ENCODE results near the gene SLC35E3. TPM values are rescaled to one million over a fixed set of nuclear protein-coding genes. Genes with fewer than 3 reads are reported as not detected.
"Not testable (repeated sequence)": the region's sequence is repeated elsewhere in the genome, so short reads cannot be mapped to it uniquely, and the experiment has no call there.

SLC35E3 gene
- total RNA-seq, 4 donors from 2014 or later: 2.8 to 6.9 (median 3.7) TPM

DNA sequence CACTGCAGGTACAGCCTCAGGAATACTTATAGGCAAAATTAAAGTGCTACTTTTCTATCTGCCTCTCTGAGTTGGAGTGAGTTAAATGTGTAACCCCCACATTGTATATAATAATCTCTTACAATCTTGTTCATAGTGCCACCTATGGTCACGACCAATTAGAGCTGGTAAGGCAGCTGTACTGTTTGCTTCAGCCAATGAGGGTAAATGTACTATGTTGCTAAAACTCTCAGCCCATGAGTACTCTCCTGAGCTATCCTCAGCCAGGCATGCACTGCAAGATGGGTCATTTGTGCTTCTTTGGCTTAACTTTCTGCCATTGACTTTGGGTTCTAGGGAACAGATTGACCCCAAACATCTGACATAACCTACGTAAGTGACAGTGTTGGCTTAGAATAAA lies 47.0 kb downstream of the SLC35E3 start:
- DNase-seq (ENCODE audit: low spot score): no peak
- ATAC-seq (ENCODE audit: low FRiP score): no peak
- TF ChIP-seq, protein P1, sequence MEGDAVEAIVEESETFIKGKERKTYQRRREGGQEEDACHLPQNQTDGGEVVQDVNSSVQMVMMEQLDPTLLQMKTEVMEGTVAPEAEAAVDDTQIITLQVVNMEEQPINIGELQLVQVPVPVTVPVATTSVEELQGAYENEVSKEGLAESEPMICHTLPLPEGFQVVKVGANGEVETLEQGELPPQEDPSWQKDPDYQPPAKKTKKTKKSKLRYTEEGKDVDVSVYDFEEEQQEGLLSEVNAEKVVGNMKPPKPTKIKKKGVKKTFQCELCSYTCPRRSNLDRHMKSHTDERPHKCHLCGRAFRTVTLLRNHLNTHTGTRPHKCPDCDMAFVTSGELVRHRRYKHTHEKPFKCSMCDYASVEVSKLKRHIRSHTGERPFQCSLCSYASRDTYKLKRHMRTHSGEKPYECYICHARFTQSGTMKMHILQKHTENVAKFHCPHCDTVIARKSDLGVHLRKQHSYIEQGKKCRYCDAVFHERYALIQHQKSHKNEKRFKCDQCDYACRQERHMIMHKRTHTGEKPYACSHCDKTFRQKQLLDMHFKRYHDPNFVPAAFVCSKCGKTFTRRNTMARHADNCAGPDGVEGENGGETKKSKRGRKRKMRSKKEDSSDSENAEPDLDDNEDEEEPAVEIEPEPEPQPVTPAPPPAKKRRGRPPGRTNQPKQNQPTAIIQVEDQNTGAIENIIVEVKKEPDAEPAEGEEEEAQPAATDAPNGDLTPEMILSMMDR (IDR thresholded peaks at IDR 0.05): no peak

DNA sequence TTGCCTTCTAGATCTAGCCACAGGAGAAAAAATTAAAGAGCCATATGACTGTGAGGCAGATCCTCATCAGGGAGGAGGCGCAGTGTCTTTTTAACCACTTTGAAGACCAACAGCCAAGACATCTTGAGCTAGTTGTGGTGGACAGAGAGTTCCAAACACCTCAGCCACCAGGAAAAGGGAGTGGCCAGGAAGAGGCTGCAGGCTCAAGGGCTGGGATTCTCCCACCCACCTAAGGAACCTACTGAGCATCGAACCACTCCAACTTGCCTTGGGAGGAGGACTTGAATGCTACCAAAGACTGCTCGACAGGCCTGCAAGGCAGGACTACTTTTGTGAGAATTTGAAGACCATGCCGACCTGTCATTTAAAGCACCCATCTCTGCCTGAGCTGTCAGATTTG lies 47.5 kb downstream of the SLC35E3 start:
- TF ChIP-seq, protein P1 (IDR thresholded peaks at IDR 0.05): no peak
- no peak for ATAC-seq (ENCODE audit: low FRiP score)
- DNase-seq (ENCODE audit: low spot score): no peak

DNA sequence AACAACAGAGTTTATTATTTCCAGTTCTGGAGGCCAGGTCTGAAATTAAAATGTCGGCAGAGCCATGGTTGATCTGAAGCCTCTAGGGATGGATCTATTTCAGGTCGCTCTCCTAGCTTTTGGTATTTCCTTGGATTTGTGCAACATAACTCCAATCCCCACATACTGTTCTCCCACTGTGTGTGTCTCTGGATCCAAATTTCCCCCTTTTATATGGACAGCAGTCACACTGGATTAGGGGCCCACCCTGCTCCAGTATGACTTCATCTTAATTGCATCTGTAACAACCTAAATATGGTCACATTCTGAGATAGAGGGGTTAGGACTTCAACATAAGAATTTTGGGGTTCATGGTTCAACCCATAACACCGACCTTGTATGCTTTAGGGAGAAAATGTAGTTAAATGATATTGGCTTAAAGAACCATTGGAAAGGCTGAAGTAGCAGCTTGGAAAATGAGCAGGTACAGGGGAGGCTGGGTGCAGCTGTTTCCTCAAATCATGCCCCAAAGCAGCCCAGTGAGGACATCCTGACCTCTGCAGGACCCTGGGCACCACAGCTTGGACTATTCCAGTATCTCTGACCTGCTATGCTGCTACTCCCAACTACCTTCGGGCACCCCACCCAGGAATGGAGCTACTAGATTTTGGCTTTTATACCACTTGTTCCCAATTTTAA lies 48.1 kb downstream of the SLC35E3 start:
- DNase-seq (ENCODE audit: low spot score): no peak
- TF ChIP-seq, protein P1 (IDR thresholded peaks at IDR 0.05): no peak
- ATAC-seq (ENCODE audit: low FRiP score): no peak

DNA sequence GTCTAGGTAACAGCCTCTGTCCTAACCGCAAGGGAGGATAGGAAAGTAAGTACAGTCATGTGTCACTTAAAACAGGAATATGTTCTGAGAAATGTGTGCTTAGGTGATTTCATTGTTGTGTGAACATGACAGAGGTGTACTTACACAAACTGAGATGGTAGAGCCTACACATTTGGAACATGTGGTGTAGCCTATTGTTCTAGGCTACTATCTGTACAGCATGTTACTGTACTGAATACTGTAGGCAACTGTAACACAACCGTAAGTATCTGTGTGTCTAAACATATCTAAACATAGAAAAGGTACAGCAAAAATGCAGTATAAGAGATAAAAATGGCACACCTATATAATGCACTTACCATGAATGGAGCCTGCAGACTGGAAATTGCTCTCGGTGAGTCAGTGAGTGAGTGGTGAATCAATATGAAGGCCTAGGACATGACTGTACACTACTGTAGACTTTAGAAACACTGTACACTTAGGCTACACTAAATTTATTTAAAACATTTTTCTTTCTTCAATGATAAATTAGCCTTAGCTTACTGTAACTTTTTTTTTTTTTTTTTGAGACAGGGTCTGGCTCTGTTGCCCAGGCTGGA lies 48.8 kb downstream of the SLC35E3 start:
- ATAC-seq (ENCODE audit: low FRiP score): no peak
- TF ChIP-seq, protein P1 (IDR thresholded peaks at IDR 0.05): no peak
- no peak for DNase-seq (ENCODE audit: low spot score)

DNA sequence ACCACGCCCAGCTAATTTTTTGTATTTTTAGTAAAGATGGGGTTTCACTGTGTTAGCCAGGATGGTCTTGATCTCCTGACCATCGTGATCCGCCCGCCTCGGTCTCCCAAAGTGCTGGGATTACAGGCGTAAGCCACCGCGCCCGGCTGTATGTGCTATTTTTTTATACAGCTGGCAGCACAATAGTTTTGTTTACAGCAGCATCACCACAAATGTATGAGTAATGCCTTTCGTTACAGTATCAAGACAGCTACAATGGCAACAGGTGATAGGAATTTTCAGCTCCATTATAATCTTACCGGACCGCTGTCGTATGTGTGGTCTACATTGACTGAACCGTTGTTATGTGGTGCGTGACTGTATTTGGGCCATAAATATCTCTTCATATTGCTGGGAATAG lies 50.4 kb downstream of the SLC35E3 start:
- TF ChIP-seq, protein P1 (IDR thresholded peaks at IDR 0.05): no peak
- ATAC-seq (ENCODE audit: low FRiP score) (no peak), DNase-seq (ENCODE audit: low spot score) (no peak)

DNA sequence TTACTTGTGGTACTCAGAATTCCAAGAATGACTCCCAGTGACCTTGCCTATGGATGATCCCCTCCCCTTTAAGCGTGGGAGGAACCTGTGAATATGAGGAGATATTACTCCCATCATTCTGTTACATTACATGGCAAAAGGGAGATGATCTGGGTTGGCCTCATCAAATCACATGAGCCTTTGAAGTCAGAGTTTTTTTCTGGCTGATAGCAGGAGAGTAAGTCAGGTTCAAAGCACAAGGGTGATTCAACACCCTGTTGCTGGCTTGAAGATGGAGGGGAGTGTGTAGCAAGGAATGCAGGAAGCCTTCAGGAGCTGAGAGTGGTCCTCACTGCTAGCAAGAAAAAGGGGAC lies 52.9 kb downstream of the SLC35E3 start:
- DNase-seq (ENCODE audit: low spot score) (no peak), ATAC-seq (ENCODE audit: low FRiP score) (no peak)
- TF ChIP-seq, protein P1 (IDR thresholded peaks at IDR 0.05): no peak

DNA sequence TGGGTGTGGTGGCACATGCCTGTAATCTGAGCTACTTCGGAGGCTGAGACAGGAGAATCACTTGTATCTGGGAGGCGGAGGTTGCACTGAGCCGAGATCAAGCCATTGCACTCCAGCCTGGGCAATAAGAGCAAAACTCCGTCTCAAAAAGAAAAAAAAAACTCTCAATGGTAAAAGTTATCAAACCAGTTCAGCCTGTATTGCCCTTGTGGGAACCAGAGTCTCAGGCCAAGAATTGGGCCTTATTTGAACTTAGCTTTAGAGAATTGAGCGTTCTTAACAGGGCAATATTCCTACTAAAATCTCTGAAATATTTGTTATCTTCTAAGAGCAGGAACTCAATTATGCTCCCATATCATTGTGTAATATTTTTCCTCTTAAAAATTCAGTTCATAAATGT lies 54.3 kb downstream of the SLC35E3 start:
- TF ChIP-seq, protein P1 (IDR thresholded peaks at IDR 0.05): no peak
- ATAC-seq (ENCODE audit: low FRiP score) (no peak), DNase-seq (ENCODE audit: low spot score) (no peak)

DNA sequence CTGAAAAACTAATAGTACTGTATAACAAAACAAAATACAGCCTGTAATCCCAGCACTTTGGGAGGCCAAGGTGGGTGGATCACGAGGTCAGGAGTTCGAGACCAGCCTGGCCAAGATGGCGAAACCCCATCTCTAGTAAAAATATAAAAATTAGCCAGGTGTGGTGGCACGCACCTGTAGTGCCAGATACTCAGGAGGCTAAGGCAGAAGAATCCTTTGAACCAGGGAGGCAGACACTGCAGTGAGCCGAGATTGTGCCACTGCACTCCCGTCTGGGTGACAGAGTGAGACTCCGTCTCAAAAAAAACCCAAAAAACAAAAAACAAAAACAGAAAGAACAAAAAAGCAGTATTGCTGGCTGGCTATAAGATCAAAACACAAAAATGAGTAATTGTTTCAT lies 55.1 kb downstream of the SLC35E3 start:
- ATAC-seq (ENCODE audit: low FRiP score); DNase-seq (ENCODE audit: low spot score): not testable (repeated sequence)

DNA sequence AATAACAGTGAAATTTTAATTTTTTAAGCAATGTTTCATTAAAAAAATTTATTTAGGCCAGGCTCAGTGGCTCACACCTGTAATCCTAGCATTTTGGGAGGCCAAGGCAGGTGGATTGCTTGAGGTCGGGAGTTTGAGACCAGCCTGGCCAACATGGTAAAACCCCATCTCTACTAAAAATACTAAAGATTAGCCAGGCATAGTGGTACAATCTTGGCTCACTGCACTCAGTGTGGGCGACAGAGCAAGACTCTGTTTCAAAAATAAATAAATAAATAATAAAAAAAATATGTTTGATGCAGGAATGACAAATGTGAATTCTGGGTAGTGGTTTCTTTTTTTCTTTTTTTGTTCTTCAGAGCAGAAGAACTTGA lies 56.4 kb downstream of the SLC35E3 start:
- not testable (repeated sequence) for ATAC-seq (ENCODE audit: low FRiP score); DNase-seq (ENCODE audit: low spot score)

DNA sequence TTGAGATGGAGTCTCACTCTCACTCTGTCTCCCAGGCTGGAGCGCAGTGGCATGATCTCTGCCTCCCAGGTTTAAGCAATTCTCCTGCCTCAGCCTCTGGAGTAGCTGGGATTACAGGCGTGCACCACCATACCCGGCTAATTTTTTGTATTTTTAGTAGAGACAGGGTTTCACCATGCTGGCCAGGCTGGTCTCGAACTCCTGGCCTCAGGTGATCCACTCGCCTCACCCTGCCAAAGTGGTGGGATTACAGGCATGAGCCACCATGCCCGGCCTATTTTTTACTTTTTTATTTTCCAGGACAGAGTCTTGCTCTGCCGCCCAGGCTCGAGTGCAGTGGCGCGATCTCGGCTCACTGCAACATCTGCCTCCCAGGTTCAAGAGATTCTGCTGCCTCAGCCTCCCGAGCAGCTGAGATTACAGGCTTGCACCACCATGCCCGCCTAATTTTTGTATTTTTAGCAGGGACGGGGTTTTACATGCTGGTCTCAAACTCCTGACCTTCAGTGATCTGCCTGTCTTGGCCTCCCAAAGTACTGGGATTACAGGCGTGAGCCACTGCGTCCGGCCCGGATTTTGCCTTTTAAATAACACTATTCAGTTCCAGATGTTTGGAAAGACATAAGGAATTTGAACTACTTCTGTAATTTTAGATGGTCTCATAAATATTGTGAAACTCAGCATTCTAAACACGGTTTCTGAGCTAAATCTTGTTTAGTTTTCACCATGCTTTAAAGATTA lies 57.1 kb downstream of the SLC35E3 start:
- ATAC-seq (ENCODE audit: low FRiP score); DNase-seq (ENCODE audit: low spot score): not testable (repeated sequence)

All from omental fat pad (tissue), 4 donors.